ENCODE data around the gene ERCC6.

ERCC6 gene

DNA sequence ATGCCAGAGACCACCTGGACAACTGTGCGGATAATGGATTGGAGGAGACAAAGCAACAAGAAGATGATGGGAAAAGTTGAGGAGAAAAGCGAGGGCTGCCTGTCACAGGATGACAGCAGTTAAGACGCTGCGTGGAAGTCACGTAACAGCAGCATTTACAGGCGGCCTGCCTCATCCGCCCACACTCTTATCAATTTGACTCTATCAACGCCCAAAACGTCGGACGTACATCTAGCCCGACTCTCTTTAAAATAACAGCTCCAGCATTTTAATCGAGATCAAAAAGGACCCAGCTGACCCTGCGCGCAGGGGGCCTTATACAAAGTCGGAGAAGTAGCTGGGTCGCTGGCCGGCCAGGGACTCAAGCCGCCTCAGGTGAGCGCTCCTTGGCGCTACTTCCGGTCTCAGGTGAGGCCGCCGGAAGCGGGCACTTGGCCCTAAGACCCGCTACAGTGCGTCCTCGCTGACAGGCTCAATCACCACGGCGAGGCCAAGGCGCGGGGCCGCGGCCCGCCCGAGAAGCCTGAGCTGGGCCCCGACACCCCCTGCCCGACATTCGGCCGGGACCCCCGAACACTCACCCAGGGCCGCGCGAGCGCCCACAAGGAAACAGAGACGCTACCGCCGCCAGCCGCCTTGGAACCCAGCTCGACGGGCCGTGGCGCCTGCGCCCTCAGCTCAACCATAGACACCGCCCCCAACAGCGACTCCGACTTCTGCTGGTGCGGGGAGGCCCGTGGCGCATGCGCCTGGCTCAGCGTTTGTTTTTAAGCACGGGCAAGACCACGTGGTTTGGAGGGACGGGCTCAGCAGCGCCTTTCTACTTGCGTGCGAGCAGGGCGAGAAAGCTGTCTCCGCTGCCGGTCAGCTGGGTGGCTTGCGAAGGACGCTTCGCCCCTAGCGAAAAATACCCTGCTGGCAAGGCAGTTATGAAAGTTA, at the start of gene ERCC6:
Gene ERCC6, minus strand, starts transcription at position 741 of the 939 bp plus-strand sequence.
- DNase-seq, result peak; percentile 94 to 96

DNA sequence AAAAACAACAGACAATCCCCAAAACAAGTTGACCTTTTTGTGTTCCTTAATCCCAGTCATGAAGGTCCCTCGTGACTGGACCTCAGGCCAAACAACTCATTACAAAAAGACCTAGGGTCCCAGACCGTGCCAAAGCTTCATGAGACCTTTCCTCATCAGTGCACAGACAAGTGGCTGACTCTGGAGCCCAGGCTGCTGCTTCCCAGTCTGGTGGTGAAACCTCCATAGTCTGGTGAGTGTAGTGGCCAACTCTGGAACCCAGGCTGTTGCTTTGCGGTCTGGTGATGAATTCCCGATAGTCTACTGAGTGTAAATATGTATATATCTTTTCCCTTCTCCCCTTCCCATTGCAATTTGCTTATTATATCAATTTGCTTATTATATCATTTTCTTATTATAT, 49.1 kb upstream of the ERCC6 start:
- DNase-seq, result no peak

DNA sequence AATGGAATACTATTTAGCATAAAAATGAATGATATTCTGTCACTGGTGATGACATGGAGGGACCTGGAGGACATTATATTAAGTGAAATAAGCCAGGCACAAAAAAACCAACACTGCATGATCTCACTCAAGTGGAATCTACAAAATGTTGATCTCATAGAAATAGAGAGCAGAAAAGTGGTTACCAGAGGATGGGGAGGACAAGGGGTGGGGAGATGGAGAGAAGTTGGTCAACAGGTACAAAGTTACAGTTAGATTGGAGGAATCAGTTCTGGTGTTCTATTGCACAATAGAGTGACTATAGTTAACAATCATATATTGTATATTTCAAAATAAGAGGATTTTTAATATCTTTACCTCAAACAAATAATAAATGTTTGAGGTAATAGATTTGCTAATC, 46.5 kb upstream of the ERCC6 start:
- no peak for DNase-seq

DNA sequence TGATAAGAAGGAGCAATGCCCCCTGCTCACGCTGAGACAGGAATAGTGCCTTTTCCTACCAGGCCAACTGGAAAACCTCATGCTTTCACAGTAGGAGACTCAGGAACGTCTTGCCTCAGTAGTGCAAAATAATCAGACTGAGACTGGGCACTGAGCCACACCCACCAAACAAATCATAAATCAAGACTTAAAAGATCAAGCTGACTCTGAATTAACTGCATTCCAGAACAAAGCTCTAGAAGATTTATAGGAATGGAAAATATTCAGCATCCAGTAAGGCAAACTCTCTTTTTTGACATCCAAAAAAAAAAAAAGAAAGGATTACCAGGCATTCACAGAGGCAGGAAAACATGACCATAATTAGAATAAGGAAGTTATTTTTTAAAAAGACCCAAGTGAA, 40.7 kb upstream of the ERCC6 start:
- no peak for DNase-seq

DNA sequence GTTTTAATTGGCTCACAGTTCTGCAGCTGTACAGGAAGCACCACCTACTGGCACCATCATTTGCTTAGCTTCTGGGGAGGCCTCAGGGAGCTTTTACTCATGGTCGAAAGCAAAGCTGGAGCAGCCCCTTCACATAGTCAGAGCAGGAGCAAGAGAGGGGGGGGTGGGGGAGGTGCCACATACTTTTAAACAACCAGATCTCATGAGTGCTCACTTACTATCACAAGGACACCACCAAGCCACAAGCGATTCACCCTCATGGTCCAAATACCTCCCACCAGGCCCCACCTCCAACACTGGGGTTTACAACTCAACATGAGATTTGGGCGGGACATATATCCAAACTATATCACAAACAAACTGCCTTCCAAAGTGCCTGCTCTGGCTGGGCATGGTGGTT, 39.5 kb upstream of the ERCC6 start:
- DNase-seq, result no peak

GRCh38 chr10:49577182-49577925, 38.4 kb upstream of the ERCC6 start:
- DNase-seq, result no peak

- no peak for DNase-seq
Measured at GRCh38 chr10:49575489-49576072, 36.7 kb upstream of the ERCC6 start.

DNA sequence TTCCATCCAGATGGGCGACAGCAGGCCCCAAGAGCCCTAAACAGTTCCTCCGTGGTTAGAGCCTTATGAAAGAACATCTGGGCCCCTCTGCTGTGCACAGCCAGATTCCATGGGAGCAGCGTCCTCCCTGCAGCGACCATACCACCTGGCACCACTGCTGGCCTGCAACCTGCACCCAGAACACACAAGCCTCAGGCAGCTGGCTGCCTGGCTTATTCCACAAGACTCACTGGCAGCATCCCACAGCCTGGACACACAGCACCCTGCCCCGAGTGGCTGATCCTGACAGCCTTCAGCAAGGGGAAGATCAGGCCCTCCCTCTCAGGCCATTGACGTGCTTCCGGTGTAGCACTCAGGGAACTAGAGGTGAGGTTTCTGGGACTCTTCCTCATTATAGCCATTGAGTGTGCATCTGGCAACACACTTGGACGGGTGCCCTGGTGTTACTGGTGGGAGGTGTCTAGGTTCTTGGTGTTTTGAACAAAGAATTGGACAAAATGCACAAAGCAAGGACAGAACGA, 33.7 kb upstream of the ERCC6 start:
- DNase-seq, result no peak

DNA sequence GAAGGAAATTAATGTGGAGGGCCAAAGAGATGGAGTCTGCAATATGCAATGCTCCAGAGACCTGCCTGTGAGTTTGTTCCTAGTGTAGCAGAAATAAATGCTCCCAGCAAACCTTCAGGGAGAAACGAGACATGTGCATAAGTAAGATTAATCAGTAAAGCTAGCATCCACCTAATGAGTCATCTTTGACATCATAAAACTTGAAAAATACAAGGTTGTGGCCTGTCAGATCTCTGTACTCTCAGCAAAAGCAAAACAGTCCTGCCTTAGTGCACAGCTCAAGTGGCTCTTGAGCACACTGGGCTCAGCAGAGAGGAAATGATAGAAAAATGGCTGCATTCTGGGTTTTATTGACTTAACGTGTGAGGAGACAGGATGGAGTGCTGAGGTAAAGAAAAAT, 32.5 kb upstream of the ERCC6 start:
- DNase-seq, result no peak

DNA sequence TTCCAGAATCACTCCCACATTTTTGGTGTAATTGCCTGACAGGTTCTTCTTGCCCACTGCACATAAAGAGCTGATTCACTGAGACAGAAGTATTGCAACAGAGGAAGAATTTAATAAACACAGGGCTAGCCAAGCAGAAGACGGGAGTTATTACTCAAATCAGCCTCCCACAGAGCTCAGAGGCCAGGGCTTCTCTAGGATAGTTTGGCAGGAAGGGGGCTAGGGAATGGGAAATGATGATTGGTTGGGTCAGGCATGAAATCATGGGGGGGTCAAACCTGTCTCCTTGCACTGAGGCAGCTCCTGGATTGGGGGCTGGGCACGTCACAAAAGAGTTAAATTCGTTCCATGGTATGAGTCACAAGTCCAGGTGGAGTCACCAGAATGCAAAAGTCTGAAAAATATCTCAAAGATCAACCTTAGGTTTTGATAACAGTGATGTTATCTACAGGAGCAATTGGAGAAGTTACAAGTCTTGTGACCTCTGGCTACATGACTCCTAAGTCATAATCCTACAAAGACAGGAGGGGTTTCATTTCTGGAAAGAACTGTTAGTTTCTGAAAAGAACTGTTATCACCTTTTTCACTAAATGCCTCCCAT, 30.2 kb upstream of the ERCC6 start:
- DNase-seq, result no peak

- DNase-seq, result no peak
Measured at GRCh38 chr10:49568235-49568634, 29.3 kb upstream of the ERCC6 start.

GRCh38 chr10:49567810-49568209, 28.9 kb upstream of the ERCC6 start:
- no peak for DNase-seq

DNA sequence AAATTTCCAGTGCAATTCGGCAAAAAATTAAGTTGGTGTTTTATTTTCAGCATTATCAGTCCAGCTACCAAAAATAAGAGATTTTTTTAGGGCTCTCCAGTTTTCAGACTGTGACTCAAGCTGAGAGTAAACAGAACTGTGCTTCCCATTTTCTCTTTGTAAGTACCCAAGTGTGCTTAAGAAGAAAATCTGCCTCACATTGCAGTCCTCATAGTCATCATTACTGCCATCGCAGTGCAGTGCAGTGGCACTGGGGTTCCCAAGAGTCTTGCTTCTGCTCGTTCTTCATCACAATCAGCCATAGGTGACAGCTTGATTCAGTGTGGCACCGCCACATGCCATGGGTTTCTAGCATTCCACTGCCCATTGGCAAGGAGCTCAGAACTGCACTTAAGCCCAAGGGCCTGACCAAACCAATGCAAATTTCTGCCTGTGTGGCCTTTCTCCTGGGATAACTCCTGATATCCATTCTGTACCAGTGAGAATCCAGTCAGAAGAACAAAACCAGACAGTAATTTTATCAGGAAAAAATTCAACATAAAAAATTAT, 25.6 kb upstream of the ERCC6 start:
- DNase-seq, result no peak

GRCh38 chr10:49562893-49563292, 24.0 kb upstream of the ERCC6 start:
- no peak for DNase-seq

GRCh38 chr10:49560526-49560925, 21.6 kb upstream of the ERCC6 start:
- DNase-seq, result no peak

- no peak for DNase-seq
Measured at GRCh38 chr10:49559476-49559875, 20.6 kb upstream of the ERCC6 start.

DNA sequence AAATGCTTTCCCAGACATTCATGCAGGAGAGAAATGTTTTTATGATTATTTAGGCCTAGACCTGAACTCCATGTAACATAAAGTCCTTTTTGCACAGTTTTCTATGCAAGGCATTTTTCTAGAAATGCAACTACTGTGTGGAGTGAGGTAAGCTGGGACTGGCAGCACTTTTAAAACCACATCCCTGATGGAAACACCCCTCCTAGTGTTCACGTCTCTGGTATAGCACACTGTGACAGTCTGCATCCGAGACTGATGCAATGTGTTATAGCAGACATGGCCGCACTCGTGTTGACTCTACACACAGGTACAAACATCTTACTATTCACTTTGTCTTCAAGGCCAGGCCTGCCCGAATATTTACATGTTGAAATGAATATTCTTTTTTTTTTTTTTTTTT, 19.3 kb upstream of the ERCC6 start:
- no peak for DNase-seq

DNA sequence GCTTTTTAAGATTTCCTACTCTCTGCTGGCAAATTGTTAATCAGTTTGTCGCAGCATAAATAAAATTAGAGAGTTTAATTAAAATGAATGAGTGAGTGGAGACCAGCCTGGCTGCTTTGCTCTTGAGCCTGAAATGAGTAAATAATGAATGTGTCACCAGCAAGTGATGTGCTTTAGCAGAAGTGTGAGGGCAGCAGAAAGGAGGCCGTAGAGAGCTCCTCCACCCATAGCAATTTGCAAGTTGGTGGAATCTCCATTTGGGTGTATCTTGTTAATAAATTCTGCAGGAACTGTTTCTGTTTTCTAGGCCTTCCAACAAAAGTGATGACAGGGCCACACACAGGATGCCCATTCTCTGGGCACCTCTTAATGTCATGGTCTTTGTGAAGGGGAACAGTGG, 18.8 kb upstream of the ERCC6 start:
- DNase-seq, result no peak

- DNase-seq, result no peak
Measured at GRCh38 chr10:49556723-49557122, 17.8 kb upstream of the ERCC6 start.

DNA sequence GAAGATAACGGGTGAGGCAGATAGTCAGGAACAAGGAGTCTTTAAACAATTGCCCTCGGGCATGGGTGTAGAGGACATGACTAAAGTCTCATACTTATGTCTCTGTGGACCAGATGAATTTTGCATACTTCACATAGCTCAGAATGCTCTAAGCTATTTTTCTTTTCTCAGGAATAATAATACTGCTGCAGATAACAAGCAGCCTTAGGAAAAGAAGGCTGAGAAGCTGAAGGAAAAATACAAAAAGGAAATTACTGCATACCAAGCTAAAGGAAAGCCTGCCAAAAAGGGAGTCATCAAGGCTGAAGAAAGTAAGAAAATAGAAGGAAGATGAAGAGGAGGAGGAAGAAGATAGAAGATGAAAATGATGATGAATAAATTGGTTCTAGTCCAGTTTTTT, 13.4 kb upstream of the ERCC6 start:
- no peak for DNase-seq

- no peak for DNase-seq
Measured at GRCh38 chr10:49550563-49550962, 11.6 kb upstream of the ERCC6 start.

DNA sequence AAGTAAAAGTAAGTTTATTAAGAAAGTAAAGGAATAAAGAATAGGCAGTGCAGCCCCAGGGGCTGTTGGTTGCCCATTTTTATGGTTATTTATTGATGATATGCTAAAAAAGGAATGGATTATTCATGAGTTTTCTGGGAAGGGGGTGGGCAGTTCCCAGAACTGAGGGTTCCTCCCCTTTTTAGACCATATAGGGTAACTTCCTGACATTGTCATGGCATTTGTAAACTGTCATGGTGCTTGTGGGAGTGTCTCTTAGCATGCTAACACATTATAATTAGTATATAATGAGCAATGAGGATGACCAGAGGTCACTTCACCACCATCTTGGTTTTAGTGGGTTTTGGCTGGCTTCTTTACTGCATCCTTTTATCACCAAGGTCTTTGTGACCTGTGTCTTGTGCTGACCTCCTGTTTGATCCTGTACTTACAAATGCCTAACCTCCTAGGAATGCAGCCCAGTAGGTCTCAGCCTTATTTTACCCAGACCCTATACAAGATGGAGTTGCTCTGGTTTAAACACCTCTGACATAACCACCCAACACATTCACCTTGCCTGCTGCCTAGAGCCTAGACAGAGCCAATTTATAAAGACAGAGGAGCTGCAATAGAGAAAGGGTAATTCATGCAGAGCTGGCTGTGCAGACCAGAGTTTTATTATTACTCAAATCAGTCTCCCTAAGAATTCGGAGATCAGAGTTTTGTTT, 10.9 kb upstream of the ERCC6 start:
- DNase-seq, result no peak

All from AML-193 (cell line).